HG03342 (cell line): ENCODE results near the gene GLUL.
"Not testable (repeated sequence)": the region's sequence is repeated elsewhere in the genome, so short reads cannot be mapped to it uniquely, and the experiment has no call there.

Experiments
- ATAC-seq: cut with Tn5 transposase; IDR thresholded peaks from one replicate; pipeline ENCODE4 v1.9.1; 2021; ENCODE audit warnings: mild to moderate bottlenecking, moderate library complexity; ENCODE audit not compliant: unreplicated experiment

The GLUL gene

DNA sequence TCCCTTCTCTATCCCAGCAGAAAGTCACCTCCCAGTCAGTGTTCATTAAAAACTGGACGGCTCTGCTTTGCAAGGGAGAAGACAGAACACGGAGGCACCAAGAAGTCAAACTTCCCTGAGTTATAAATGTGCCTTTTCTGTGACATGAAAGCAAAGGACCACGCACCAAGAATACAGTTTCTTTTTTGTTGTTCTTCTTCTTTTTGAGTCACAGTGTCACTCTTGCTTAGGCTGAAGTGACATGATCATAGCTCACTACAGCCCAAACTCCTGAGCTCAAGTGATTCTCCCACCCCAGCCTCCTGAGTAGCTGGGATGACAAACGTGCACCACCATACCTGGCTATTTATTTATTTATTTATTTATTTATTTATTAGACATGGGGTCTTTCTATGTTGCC, 22.7 kb downstream of the GLUL start:
- ATAC-seq: no peak

GRCh38 chr1:182368358-182368757, 23.2 kb downstream of the GLUL start:
- ATAC-seq: no peak

- no peak for ATAC-seq
These were observed 23.7 kb downstream of the GLUL start for GRCh38 chr1:182367926-182368325.

DNA sequence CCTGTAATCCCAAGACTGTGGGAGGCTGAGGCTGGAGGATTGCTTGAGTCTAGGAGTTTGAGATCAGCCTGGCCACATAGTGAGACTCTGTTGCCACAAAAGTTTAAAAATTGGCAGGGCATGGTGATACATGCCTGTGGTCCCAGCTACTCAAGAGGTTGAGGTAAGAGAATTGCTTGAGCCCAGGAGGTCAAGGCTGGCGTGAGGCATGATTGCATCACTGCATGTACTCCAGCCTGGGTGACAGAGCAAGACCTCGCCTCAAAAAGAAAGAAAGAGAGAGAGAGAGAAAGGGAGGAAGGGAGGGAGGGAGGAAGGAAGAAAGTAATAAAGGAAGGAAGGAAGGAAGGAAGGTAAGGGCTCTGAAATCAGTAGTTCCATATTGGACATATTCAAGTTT, 25.0 kb downstream of the GLUL start:
- no peak for ATAC-seq

- no peak for ATAC-seq
These were observed 31.9 kb downstream of the GLUL start for GRCh38 chr1:182359645-182360044.

DNA sequence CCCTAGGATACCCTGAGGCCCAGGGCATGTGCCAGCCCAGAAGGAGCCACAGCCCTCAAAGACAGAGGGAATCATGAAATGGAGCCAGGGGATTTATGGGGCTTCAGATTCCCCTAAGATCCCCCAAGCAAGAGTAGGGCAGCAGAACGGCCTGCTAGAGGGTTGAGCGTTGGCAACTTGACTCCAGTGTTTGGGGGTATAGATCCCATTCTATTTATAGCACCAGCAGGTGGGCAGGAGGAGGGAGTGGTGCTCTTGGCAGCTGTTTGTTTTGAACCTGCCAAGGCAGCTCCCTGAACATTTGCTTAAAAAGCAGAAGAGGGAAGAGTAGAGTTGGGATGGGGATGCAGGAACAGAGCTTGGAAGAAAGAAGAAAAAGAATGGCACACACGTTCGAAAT, 33.7 kb downstream of the GLUL start:
- ATAC-seq: no peak

GRCh38 chr1:182357171-182357570, 34.4 kb downstream of the GLUL start:
- no peak for ATAC-seq

GRCh38 chr1:182355723-182356098, 35.9 kb downstream of the GLUL start:
- no peak for ATAC-seq

- ATAC-seq: no peak
These were observed 39.7 kb downstream of the GLUL start for GRCh38 chr1:182351790-182352364.

GRCh38 chr1:182350839-182351238, 40.8 kb downstream of the GLUL start:
- ATAC-seq: no peak

GRCh38 chr1:182348961-182349747, 42.4 kb downstream of the GLUL start:
- no peak for ATAC-seq

GRCh38 chr1:182347019-182347418, 44.6 kb downstream of the GLUL start:
- ATAC-seq: no peak

GRCh38 chr1:182340233-182341058, 51.1 kb downstream of the GLUL start:
- ATAC-seq: no peak

DNA sequence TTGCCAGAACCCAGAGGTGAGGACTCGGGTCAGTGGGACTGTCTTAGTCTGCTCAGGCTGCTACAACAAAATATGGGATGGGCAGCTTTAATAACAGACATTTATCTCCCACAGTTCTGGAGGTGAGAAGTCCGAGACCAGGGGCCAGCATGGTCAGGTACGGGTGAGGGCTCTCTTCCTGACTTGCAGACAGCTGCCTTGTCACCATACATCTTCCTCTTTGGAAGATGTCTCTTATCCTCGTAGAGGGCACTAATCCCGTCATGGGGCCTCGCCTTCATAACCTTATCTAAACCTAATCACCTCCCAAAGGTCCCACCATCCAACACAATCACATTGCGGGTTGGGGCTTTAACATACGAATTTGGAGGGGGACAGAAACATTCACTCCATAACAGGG, 51.9 kb downstream of the GLUL start:
- ATAC-seq: no peak

GRCh38 chr1:182338806-182339370, 52.7 kb downstream of the GLUL start:
- ATAC-seq: no peak

DNA sequence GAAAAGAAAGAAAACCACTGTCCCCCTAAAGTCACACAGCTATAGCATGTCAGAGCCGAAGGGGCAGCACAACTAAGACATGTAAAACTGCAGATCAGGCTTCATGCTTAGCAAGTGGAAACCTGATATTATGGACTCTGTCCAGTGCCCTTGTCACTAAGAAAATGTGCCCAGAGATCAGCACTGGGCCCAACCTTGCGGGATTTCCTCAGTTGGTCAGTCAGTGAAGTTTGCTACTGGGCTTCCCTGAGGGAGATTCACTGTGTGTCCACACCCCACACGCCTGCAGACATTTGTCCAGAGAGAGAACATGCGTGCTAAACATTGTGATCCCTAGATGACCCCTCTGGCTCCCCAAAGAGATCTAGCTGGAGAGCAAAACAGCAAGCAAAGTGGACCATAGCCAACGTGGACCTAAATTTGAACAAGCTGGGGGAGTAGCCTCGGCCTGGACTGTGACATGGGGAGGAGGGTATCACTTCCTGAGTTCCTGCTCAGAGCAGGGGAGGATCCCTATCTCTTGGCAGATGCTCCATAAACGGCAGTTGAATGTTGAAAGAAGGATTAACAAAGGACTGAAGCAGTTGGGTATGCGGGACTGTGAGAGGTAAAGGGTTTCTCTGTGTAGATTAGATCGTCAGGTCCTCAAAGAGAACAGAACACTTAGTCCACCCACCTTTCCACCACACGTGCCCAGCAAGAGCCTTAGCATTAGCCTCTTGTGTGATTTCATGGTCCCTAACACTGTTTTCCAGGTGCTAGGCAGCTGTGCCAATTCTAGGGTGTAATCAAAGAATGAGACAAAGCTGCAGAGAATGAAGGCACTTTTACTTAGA, 53.6 kb downstream of the GLUL start:
- ATAC-seq: no peak

- ATAC-seq: no peak
These were observed 55.6 kb downstream of the GLUL start for GRCh38 chr1:182335771-182336566.

- ATAC-seq: not testable (repeated sequence)
These were observed 58.5 kb downstream of the GLUL start for GRCh38 chr1:182333071-182333571.

DNA sequence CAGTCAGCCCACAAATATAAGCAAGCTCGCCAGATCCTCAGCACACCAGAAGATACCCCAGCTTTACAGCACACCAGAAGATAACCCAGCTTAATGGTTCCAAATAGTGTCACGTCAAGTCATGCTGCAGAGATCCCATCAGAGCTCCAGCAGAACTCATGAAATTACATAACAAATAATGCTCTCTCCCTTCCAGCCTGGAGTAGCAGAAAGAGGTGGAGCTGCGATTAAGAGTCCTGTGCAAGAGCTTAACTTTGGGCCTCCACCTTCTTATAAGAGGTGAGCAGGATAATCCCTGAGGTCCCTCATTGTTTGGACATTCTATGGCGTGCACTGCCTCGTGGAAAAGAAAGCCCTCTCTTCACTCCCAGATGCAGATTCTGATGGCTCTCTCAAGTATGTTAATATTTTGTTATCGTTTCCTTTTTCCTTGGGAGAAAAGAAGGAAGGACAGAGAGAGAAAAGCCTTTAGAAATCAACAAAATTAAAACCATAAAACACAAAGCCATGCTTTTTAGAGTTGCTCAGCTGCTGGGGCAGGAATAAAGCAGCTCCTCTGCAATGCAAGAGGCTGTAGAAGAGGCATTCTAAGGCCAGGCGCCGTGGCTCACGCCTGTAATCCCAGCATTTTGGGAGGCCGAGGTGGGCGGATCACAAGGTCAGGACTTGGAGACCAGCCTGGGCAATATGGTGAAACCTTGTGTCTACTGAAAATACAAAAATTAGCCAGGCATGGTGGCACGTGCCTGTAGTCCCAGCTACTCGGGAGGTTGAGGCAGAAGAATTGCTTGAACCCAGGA, 59.1 kb downstream of the GLUL start:
- no peak for ATAC-seq
